ENCODE results near the gene RBM5.

The RBM5 gene

GRCh38 chr3:50137531-50137930, 48.8 kb downstream of the RBM5 start:
- Histone ChIP-seq H3K27ac (no peak overlapping the region), H3K79me2 (ENCODE audit: insufficient read depth, low read depth) (no peaks in the 10 kb centered on the region), H3K4me1 (ENCODE audit: low read depth, poor library complexity, severe bottlenecking) (no peaks in the 10 kb centered on the region), H3K27me3 (ENCODE audit: insufficient read depth, low read depth) (peaks cover 7% of the 10 kb centered on the region; the same call in 1 of the 2 replicates), H2AFZ (ENCODE audit: low read depth) (no peak overlapping the region), H3K4me3 (IDR thresholded peaks at IDR 0.05; ENCODE audit: insufficient read depth, low read depth, low read length) (no peak overlapping the region), H4K20me1 (ENCODE audit: insufficient read depth) (no peaks in the 10 kb centered on the region), H3K9ac (no peak overlapping the region), H3K4me2 (no peak overlapping the region), H3K36me3 (ENCODE audit: insufficient read depth) (no peaks in the 10 kb centered on the region)
- no peak for TF ChIP-seq CTCF (conservative IDR thresholded peaks at IDR 0.05; ENCODE audit: low read depth, low read length)

GRCh38 chr3:50138266-50139200, 49.8 kb downstream of the RBM5 start:
- Histone ChIP-seq H3K9ac (no peak overlapping the region), H3K4me2 (no peak overlapping the region), H3K36me3 (ENCODE audit: insufficient read depth) (no peaks in the 10 kb centered on the region), H3K4me3 (IDR thresholded peaks at IDR 0.05; ENCODE audit: insufficient read depth, low read depth, low read length) (no peak overlapping the region), H3K79me2 (ENCODE audit: insufficient read depth, low read depth) (no peaks in the 10 kb centered on the region), H3K27ac (no peak overlapping the region), H4K20me1 (ENCODE audit: insufficient read depth) (no peaks in the 10 kb centered on the region), H3K4me1 (ENCODE audit: low read depth, poor library complexity, severe bottlenecking) (no peaks in the 10 kb centered on the region), H2AFZ (ENCODE audit: low read depth) (no peak overlapping the region), H3K27me3 (ENCODE audit: insufficient read depth, low read depth) (peaks cover 5% of the 10 kb centered on the region; the same call in 1 of the 2 replicates)
- TF ChIP-seq CTCF (conservative IDR thresholded peaks at IDR 0.05; ENCODE audit: low read depth, low read length): no peak

GRCh38 chr3:50139308-50139707, 50.6 kb downstream of the RBM5 start:
- H3K4me2 ChIP-seq: no peak overlapping the region
- no peak for TF ChIP-seq CTCF (conservative IDR thresholded peaks at IDR 0.05; ENCODE audit: low read depth, low read length)
- H3K4me3 ChIP-seq (IDR thresholded peaks at IDR 0.05; ENCODE audit: insufficient read depth, low read depth, low read length): no peak overlapping the region
- H4K20me1 ChIP-seq (ENCODE audit: insufficient read depth): no peaks in the 10 kb centered on the region
- H3K27ac ChIP-seq: no peak overlapping the region
- H2AFZ ChIP-seq (ENCODE audit: low read depth): no peak overlapping the region
- no peaks in the 10 kb centered on the region for H3K4me1 ChIP-seq (ENCODE audit: low read depth, poor library complexity, severe bottlenecking)
- no peaks in the 10 kb centered on the region for H3K79me2 ChIP-seq (ENCODE audit: insufficient read depth, low read depth)
- H3K9ac ChIP-seq: no peak overlapping the region
- H3K27me3 ChIP-seq (ENCODE audit: insufficient read depth, low read depth): peaks cover 5% of the 10 kb centered on the region; the same call in 1 of the 2 replicates
- H3K36me3 ChIP-seq (ENCODE audit: insufficient read depth): no peaks in the 10 kb centered on the region

- no peaks in the 10 kb centered on the region for H3K4me1 ChIP-seq (ENCODE audit: low read depth, poor library complexity, severe bottlenecking)
- H3K79me2 ChIP-seq (ENCODE audit: insufficient read depth, low read depth): no peaks in the 10 kb centered on the region
- no peak overlapping the region for H3K4me3 ChIP-seq (IDR thresholded peaks at IDR 0.05; ENCODE audit: insufficient read depth, low read depth, low read length)
- no peak overlapping the region for H3K9ac ChIP-seq
- H3K36me3 ChIP-seq (ENCODE audit: insufficient read depth): no peaks in the 10 kb centered on the region
- no peak overlapping the region for H2AFZ ChIP-seq (ENCODE audit: low read depth)
- H4K20me1 ChIP-seq (ENCODE audit: insufficient read depth): no peaks in the 10 kb centered on the region
- no peak overlapping the region for H3K27ac ChIP-seq
- no peak for TF ChIP-seq CTCF (conservative IDR thresholded peaks at IDR 0.05; ENCODE audit: low read depth, low read length)
- H3K27me3 ChIP-seq (ENCODE audit: insufficient read depth, low read depth): peaks cover 5% of the 10 kb centered on the region; the same call in 1 of the 2 replicates
- H3K4me2 ChIP-seq: no peak overlapping the region
Measured at GRCh38 chr3:50139718-50140423, 51.2 kb downstream of the RBM5 start.

All from KMS-11 (cell line).